MCF 10A (cell line): ENCODE data around the gene HSD17B8. TPM values are rescaled to one million over a fixed set of nuclear protein-coding genes. Genes with fewer than 3 reads are reported as not detected.

Experiments used
- BruUV-seq: library from RNA; stranded (reverse); fragments of 400-500 nt; replicated peaks from 2 replicates; lab custom pipeline; 2021; lab: Mats Ljungman, UMichigan
- CTCF ChIA-PET: fragments of 300-600 bp; sonication (Branson Sonifier 250); formaldehyde crosslinking; extraction: SDS; loops from one replicate; lab custom pipeline; 2021; ENCODE audit warnings: antibody characterized with exemption, inconsistent platforms; lab: Yijun Ruan, JAX
- POLR2A ChIA-PET: fragments of 300-600, 350-650 bp; sonication (Branson Sonifier 250); formaldehyde crosslinking; extraction: SDS; loops from one replicate; lab custom pipeline; 2020; ENCODE audit warnings: antibody characterized with exemption, inconsistent platforms; lab: Yijun Ruan, JAX
- DNase-seq: peaks from one replicate; pipeline ENCODE4 v3.0.0-alpha.2; 2018; ENCODE audit not compliant: unreplicated experiment
- H3K27ac Mint-ChIP-seq: one replicate; pipeline ENCODE4 v1.8.0; 2022; ENCODE audit warnings: mild to moderate bottlenecking, low read depth, mixed read lengths; ENCODE audit not compliant: unreplicated experiment
- H3K27me3 Mint-ChIP-seq: one replicate; pipeline ENCODE4 v1.8.0; 2022; ENCODE audit warnings: mixed read lengths; ENCODE audit not compliant: insufficient read depth, unreplicated experiment
- H3K36me3 Mint-ChIP-seq: one replicate; pipeline ENCODE4 v1.8.0; 2022; ENCODE audit warnings: mild to moderate bottlenecking, moderate library complexity, mixed read lengths; ENCODE audit not compliant: insufficient read depth, unreplicated experiment
- H3K4me1 Mint-ChIP-seq: one replicate; pipeline ENCODE4 v1.8.0; 2022; ENCODE audit warnings: mixed read lengths; ENCODE audit not compliant: insufficient read depth, unreplicated experiment
- H3K4me3 Mint-ChIP-seq: one replicate; pipeline ENCODE4 v1.8.0; 2022; ENCODE audit warnings: mild to moderate bottlenecking, moderate library complexity, mixed read lengths; ENCODE audit not compliant: unreplicated experiment
- H3K9me3 Mint-ChIP-seq: one replicate; pipeline ENCODE4 v1.8.0; 2022; ENCODE audit warnings: mixed read lengths; ENCODE audit not compliant: unreplicated experiment
- intact Hi-C: fragments of 100-400 bp; cut with micrococcal nuclease; formaldehyde crosslinking; loops from 2 replicates; pipeline ENCODE4 v1.14.1; 2022
- microRNA-seq: library from miRNA; unstranded; fragments of <30 nt; microRNA quantifications from one replicate; pipeline ENCODE4 v1.2.0, GENCODE V29; 2022
- total RNA-seq: library from RNA; stranded (reverse); gene quantifications from 2 replicates; pipeline ENCODE4 v1.2.3, GENCODE V29; 2022
- TF ChIP-seq, protein P1 (sequence below): fragments of 200-600 bp; IDR thresholded peaks from one replicate; pipeline ENCODE4 v1.8.0; 2022; ENCODE audit warnings: antibody characterized with exemption, mild to moderate bottlenecking; ENCODE audit not compliant: unreplicated experiment

HSD17B8 gene
- total RNA-seq, 1 experiment from 2014 or later: 26.4 TPM

DNA sequence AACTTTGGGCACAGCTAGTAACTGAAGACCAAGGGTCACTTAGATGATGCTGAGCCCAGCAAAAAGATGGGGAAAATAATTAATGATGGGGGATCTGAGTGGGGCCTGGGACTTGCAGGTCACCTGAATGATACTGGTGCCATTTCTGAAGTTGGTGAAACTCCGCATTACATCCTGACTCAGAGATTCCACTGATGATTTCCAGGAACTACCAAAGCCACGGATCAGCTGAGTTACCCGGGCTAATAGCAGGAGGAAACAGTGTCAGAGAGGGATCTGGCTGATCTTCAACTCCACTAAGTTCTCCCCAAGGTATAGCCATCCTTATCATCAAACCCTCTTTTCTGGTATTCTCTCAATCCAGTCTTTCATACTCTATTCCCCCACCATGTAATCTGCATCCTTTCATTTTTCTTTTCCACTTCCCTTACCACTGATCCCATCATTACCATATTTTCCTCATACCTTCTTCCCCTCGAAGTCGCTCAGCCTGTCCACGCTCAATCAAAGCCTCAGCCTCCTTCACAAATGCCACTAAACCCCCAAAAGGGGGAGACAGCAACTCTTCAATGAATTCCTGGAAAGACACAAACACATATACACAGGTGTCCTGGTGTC is 47.0 kb downstream of the HSD17B8 start:
- Mint-ChIP-seq H3K4me1 (peaks cover 22% of the 10 kb centered on the region), H3K9me3 (no peaks in the 10 kb centered on the region), H3K4me3 (no peak overlapping the region), H3K27me3 (no peaks in the 10 kb centered on the region), H3K36me3 (peaks cover 53% of the 10 kb centered on the region), H3K27ac (no peak overlapping the region)
- POLR2A ChIA-PET: interaction anchor here (0.7 to 5.5 kb wide), 8 partner anchors 8 to 283 kb away, joined by 4 to 110 read pairs (median 21); partner anchors contain the start of genes B3GALT4, BRD2, PFDN6 and RING1
- TF ChIP-seq, protein P1, sequence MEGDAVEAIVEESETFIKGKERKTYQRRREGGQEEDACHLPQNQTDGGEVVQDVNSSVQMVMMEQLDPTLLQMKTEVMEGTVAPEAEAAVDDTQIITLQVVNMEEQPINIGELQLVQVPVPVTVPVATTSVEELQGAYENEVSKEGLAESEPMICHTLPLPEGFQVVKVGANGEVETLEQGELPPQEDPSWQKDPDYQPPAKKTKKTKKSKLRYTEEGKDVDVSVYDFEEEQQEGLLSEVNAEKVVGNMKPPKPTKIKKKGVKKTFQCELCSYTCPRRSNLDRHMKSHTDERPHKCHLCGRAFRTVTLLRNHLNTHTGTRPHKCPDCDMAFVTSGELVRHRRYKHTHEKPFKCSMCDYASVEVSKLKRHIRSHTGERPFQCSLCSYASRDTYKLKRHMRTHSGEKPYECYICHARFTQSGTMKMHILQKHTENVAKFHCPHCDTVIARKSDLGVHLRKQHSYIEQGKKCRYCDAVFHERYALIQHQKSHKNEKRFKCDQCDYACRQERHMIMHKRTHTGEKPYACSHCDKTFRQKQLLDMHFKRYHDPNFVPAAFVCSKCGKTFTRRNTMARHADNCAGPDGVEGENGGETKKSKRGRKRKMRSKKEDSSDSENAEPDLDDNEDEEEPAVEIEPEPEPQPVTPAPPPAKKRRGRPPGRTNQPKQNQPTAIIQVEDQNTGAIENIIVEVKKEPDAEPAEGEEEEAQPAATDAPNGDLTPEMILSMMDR: no peak
- BruUV-seq: TSS peak; percentile 8
- CTCF ChIA-PET: interaction anchor here (0.6 to 1.5 kb wide), 6 partner anchors 10 to 285 kb away, joined by 3 to 6 read pairs (median 3); no protein-coding TSS in a partner anchor
- intact Hi-C loops: no loop called here
- DNase-seq: no peak

DNA sequence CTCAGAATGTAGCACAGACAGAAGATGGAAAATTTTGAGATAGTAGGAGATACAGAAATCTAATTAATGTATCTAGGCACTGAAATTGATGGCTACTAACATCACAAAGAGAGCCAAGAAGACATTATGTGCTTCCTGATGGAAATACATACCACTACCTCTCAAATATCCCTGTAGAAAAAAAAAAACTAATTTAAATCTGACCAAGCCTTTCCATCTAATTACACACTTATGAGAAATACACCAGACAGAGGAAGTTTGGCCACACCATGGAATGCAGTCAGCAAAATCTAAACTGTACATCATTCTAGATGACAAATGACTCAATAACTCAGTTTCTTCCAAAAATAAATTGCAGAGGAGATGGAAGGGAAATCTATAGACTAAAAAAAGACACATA is 48.3 kb downstream of the HSD17B8 start:
- Mint-ChIP-seq H3K4me1 (peaks cover 22% of the 10 kb centered on the region), H3K27ac (no peak overlapping the region), H3K36me3 (peaks cover 62% of the 10 kb centered on the region), H3K27me3 (no peaks in the 10 kb centered on the region), H3K4me3 (no peak overlapping the region), H3K9me3 (no peaks in the 10 kb centered on the region)
- no peak for DNase-seq
- intact Hi-C loops: no loop called here
- BruUV-seq: no TSS peak
- ChIA-PET CTCF (no interaction called here), POLR2A (interaction anchor here (0.6 to 5.0 kb wide), 2 partner anchors 18 to 1550 kb away, joined by 3 to 110 read pairs; partner anchors contain the start of genes ABHD16A, RPS18 and VPS52)
- TF ChIP-seq, protein P1: no peak

DNA sequence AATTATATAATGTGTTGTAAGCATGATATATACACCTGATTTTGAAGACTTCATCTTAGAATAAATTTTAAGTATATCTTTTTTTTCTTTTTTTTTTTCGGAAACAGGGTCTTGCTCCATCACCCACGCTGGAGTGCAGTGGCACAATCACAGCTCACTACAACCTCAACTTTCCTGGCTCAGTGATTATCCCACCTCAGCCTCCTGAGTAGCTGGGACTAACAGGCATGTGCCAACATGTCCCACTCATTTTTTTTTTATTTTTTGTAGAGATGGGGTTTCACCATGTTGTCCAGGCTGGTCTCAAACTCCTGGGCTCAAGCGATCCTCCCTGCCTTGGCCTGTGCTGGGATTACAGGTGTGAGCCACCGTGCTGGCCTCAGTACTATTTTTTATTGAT is 50.1 kb downstream of the HSD17B8 start:
- Mint-ChIP-seq H3K36me3 (peaks cover 66% of the 10 kb centered on the region), H3K27me3 (no peaks in the 10 kb centered on the region), H3K9me3 (no peaks in the 10 kb centered on the region), H3K4me3 (no peak overlapping the region), H3K27ac (no peak overlapping the region), H3K4me1 (peaks cover 22% of the 10 kb centered on the region)
- ChIA-PET CTCF (interaction anchor here (0.6 to 1.2 kb wide), 4 partner anchors 47 to 175 kb away, joined by 3 to 5 read pairs (median 4); no protein-coding TSS in a partner anchor), POLR2A (interaction anchor here (0.5 to 11.1 kb wide), 6 partner anchors 16 to 1309 kb away, joined by 3 to 155 read pairs (median 4); partner anchors contain the start of genes CFB, RING1, RPS18 and RXRB)
- no TSS peak for BruUV-seq
- intact Hi-C loops: no loop called here
- no peak for DNase-seq
- TF ChIP-seq, protein P1: no peak

Small RNA genes within 50 kb of the gene (microRNA-seq; reads per million reads assigned to microRNA genes)
- gene MIR219A1: 16.7 reads per million, percentile 55 among the genes with 10 or more reads in this experiment

Other genes starting within 250 kb of the HSD17B8 start
- 201 and 223 TPM in 2 replicates for gene BRD2, start 236.1 kb upstream of the HSD17B8 start, total RNA-seq
- gene HLA-DOA, start 195.1 kb upstream of the HSD17B8 start, total RNA-seq: not detected in 2 replicates
- not detected in 2 replicates for gene HLA-DPA1, start 131.0 kb upstream of the HSD17B8 start, total RNA-seq
- gene HLA-DPB1, start 128.7 kb upstream of the HSD17B8 start, total RNA-seq: not detected in 2 replicates
- 0.91 and 1.5 TPM in 2 replicates for gene COL11A2, start 12.2 kb upstream of the HSD17B8 start, total RNA-seq
- gene RXRB, start 4.0 kb upstream of the HSD17B8 start, total RNA-seq: 29.6 and 35.1 TPM in 2 replicates
- 118 and 187 TPM in 2 replicates for gene SLC39A7, start 3.8 kb upstream of the HSD17B8 start, total RNA-seq
- gene RING1, start 3.8 kb downstream of the HSD17B8 start, total RNA-seq: 45.4 and 48.3 TPM in 2 replicates
- gene VPS52, start 67.2 kb downstream of the HSD17B8 start, total RNA-seq: 47.8 and 49.7 TPM in 2 replicates
- 4,063 and 4,680 TPM in 2 replicates for gene RPS18, start 67.4 kb downstream of the HSD17B8 start, total RNA-seq
- 0.37 and 0.58 TPM in 2 replicates for gene B3GALT4, start 72.5 kb downstream of the HSD17B8 start, total RNA-seq
- 53.1 and 57.0 TPM in 2 replicates for gene WDR46, start 84.6 kb downstream of the HSD17B8 start, total RNA-seq
- gene PFDN6, start 84.9 kb downstream of the HSD17B8 start, total RNA-seq: 54.7 and 67.1 TPM in 2 replicates
- gene RGL2, start 94.3 kb downstream of the HSD17B8 start, total RNA-seq: 30.4 and 37.9 TPM in 2 replicates
- 84.9 and 87.9 TPM in 2 replicates for gene TAPBP, start 109.4 kb downstream of the HSD17B8 start, total RNA-seq
- gene ZBTB22, start 113.1 kb downstream of the HSD17B8 start, total RNA-seq: 12.3 and 15.5 TPM in 2 replicates
- 39.7 and 47.7 TPM in 2 replicates for gene DAXX, start 118.3 kb downstream of the HSD17B8 start, total RNA-seq
- gene KIFC1, start 187.2 kb downstream of the HSD17B8 start, total RNA-seq: 20.3 and 27.1 TPM in 2 replicates
- 28.9 and 33.9 TPM in 2 replicates for gene PHF1, start 206.4 kb downstream of the HSD17B8 start, total RNA-seq
- gene CUTA, start 213.5 kb downstream of the HSD17B8 start, total RNA-seq: 212 and 231 TPM in 2 replicates
- 6.7 and 9.9 TPM in 2 replicates for gene SYNGAP1, start 215.4 kb downstream of the HSD17B8 start, total RNA-seq
- gene ZBTB9, start 249.9 kb downstream of the HSD17B8 start, total RNA-seq: 7.5 and 8.3 TPM in 2 replicates